Hypothalamus (tissue), 51 donors: ENCODE results near the gene HSD17B3.
"Not testable (repeated sequence)": the region's sequence is repeated elsewhere in the genome, so short reads cannot be mapped to it uniquely, and the experiment has no call there.

Source experiments
- DNase-seq, 51 donors: peaks; one replicate each; lab custom pipeline; 2025; lab: John Stamatoyannopoulos, UW

HSD17B3 gene

DNA sequence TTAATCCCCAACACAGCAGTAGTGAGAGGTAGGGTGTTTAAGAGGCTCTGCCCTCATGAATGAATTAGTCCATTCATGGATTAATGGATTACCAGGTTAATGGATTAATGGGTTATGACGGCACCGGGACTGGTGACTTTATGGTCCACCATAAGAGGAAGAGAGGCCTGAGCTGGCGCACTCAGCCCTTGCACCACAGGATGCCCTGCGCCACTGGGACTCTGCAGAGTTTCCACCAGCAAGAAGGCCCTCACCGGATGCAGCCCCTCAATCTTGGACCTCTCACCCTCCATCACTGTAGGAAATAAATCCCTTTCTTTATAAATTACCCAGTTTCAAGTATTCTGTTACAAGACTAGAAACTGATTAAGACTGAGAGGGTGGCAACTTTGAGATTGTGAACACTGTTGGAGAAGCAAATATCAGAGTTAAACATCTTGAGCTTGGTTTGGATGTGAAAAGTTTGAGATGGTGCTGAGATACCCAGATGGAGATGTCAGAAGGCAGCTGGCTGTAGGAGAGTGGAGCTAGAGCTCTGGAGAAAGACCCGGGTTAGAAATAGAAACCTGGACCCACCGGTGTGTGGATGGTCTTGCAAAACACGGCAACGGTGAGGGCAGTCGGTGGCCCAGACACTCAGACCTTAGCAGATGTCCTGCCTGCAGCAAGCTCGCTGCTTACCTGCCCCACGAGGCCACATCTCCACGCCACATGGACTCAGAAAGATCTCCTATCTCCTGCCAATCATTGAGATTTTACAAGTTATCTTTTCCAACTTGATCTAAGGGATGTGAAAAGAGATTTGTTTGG lies 98.8 kb downstream of the HSD17B3 start:
- no peak for DNase-seq

DNA sequence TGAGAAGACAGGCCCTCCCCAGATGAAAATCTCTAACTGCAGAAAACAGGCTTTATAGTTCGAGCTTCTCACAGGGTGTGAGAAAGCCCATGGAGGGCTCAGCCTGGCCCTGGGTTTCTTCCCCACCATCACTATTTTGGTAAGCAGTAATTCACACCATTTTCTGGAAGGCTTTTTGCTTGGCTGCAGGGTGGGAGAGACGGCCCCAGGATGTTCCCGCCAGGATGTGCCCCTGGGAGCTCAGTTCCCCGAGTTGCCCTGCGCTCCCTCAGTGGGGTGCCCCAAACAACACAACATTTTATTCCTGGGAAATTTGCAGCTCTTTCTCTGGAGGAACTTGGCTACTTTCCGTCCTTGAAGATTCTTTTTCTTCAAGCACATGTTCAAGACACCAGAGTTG lies 100.8 kb downstream of the HSD17B3 start:
- DNase-seq = no peak

DNA sequence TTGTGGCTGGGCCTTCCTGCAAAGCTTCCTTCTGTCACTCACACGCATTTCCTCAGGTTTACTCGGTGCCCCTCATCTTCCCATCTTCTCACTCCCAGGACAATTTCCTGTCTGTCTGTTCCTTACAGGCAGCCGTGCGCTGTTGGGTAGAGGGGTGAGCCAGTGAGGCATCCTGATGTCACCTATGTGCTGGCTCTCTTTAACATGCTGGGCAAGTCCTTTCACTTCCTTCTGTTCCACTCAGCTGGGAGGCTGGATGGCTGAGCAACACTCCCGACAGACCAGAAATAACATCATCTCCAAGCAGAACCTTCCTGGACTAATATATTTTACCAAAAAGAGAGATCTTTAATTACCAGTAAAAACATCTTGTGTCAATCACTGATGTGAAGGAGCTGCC lies 103.0 kb downstream of the HSD17B3 start:
- no peak for DNase-seq

DNA sequence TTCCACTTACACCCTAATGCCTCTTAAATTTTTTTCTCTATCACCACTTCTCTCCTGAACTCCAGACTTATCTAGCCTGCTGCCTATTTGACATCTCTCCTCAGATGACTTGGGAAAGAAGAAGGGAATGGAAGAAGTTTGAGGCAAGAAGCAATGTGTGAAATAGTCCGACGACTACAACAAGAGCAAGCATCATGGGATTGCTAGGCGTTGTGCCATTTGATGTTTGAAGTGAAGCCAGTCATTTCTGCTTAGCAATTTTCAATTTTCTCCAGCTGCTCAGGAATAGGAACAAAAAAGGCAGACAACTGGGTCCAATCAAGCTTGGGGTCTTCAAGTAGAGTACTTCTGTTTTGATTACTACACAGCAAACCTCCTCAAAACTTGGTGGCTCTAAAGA lies 106.4 kb downstream of the HSD17B3 start:
- DNase-seq = no peak

DNA sequence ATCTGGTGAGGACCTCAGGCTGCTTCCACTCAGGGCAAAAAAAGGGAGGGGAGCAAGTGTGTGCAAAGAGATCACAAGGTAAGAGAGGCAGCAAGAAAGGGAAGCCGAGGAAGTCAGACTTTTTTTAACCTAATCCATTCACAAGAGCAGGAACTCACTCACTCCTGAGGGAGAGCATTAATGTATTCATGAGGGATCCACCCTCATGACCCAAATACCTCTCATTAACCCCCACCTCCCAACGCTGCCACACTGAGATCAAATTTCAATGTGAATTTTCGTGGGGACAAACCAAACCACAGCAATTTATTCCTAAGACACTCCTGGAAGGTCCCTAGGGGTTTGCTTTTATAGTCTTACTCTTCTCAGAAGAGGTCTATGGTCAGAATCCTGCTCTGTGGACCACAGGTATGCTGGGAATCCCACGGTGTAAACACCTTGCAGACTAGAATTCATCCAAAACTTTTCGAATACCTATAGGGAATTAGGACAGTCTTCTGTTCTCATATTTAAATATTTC lies 108.7 kb downstream of the HSD17B3 start:
- DNase-seq = no peak

DNA sequence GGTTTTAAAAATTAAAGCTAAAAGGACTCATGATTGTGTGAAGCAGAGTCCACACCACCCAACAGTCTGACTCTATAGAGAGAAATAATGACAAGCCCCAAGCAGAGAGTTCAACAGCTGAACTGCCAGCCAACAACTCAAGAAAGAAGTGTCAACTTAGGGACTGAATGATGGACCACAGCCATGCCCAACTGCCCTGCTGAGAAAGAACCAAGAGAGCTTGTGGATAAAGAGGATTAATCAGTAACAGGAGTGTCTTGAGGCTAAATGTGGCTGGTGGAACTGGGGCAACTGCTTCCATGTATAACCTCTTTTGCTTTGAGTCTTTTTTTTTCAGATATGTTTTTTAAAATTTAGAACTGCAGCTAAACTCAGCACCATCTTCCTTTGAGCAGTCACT lies 109.3 kb downstream of the HSD17B3 start:
- DNase-seq = no peak

DNA sequence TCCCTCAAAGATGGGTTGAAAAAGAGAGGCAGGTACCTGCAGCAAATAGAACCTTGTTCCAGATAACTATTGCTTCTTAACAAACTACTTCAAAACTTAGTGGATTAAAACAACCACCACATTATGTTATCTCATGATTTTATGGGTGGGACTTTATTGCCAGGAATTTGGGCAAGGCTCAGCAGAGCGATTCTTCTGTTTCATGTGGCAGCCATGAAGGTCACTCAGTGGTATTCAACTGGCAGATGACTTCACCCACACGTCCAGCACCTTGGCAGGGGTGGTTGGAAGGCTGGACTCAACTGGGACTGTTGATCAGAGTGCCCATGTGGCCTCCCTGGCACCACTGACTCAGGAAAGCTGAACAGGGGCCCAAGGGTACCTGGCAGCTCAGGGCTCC lies 112.0 kb downstream of the HSD17B3 start:
- DNase-seq = no peak

DNA sequence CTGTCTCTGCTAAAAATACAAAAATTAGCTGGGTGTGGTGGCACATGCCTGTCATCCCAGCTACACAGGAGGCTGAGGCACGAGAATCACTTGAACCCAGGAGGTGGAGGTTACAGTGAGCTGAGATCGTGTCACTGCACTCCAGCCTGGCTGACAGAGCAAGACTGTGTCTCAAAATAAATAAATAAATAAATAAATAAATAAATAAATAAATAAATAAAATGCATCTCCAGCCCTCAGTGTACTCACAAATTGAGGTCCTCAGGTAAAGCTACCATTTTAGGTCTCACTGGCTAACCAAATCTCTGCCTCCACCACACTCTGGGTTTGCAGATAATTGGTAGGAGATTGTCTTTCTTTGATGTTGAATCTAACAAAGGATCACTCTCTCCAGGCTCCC lies 112.4 kb downstream of the HSD17B3 start:
- DNase-seq = not testable (repeated sequence)

DNA sequence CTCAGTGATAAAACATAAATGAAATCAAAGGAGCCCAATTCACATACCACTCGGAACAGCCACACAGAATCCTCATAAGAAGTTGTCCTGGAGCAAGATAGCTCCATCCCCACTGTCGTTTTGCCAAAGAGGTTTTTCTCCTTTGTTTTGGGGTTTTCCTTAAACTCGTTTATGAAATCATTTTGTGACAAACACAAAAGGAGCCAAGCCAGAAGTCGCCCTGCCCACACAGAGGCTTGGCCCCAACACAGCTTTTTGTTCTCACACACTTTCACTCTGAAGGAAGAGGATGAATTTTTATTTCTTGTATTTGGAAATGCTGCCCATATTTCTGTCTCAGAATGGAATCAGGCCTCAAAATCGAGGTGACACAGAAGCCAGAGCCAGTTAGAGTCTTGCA lies 113.4 kb downstream of the HSD17B3 start:
- DNase-seq = no peak

DNA sequence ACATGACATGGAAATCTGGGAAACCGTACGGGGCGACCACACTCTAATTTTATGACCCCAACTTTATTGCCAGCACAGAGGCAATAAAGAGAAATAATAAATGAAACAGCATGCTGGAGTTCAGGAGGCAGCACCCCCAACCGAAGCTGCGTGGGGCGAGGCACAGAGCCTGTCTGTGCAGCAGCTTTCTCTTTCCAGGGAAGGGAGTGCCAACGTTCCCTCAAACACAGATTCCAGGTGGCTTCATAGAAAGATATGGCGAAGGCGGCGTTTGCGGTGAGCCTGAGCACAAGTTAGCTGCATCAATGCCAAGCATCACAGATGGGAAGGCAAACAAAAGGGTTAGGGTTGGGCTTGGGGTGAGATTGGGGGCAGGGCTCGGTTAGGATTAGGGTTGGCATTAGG lies 114.8 kb downstream of the HSD17B3 start:
- no peak for DNase-seq

DNA sequence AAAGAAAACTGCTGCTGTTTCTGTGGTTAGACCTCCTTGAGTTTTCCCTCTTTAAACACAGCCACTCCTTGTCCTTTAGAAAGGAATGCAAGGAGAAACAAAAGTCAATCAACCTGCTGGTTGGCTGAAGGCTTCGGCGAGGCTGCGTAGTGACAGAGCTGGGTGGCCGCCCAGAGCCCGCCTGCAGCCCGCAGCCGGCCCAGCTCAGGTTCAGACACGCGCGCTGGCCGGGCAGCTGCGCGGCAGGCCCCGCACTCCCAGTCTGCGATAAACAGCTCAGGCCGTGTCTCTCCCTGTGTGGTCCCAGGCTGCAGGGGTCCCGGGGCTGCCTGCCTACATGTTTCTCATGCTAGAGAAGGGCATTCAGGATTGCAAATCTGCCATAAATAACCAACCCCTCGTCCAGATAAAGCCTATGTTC lies 115.4 kb downstream of the HSD17B3 start:
- peak in 15 of 51 donors; percentile 2 to 26 (median 6) for DNase-seq

DNA sequence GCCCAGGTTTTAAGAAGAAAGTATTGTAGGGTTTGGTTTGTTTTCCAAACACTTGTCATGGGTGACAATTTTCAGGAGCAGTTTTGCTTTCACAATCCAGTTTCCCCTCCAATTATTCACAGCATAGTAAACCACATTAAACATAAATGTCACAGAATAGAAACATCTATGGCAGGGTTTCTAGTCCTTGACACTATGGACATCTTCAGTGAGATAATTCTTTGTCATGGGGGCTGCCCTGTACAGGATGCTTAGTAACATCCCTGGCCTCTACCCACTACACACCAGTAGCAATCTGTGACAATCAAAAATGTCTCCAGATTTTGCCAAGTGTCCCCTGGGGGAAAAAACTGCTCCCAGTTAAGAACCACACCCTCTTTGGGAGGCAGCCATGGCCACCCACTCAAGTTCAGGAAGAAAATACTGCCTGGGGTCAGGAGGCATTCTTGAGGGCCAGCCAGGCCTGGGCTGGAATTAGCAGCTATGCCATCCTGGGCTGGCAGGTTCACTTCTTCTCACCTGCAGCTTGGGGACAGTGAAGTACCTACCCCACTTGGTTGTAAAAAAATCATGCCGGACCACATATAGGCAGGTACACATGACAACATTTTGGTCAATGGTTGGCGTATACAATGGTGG lies 116.3 kb downstream of the HSD17B3 start:
- no peak for DNase-seq
